HG02798 (cell line): ENCODE measurements around the gene PIANP.
"Not testable (repeated sequence)": the region's sequence is repeated elsewhere in the genome, so short reads cannot be mapped to it uniquely, and the experiment has no call there.

Experiments used
- ATAC-seq: cut with Tn5 transposase; IDR thresholded peaks from one replicate; pipeline ENCODE4 v1.9.1; 2021; ENCODE audit warnings: mild to moderate bottlenecking; ENCODE audit not compliant: unreplicated experiment, poor library complexity

Gene PIANP

DNA sequence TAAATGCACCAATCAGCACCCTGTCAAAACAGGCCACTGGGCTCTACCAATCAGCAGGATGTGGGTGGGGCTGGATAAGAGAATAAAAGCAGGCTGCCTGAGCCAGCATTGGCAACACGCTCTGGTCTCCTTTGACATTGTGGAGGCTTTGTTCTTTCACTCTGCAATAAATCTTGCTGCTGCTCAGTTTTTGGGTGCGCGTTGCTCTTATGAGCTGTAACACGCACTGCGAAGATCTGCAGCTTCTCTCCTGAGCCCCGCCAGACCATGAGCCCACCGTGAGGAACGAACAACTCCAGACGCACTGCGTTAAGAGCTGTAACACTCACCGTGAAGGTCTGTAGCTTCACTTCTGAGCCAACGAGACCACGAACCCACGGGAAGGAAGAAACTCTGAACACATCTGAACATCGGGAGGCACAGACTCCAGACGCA, 8.4 kb upstream of the PIANP start:
- ATAC-seq: no peak

DNA sequence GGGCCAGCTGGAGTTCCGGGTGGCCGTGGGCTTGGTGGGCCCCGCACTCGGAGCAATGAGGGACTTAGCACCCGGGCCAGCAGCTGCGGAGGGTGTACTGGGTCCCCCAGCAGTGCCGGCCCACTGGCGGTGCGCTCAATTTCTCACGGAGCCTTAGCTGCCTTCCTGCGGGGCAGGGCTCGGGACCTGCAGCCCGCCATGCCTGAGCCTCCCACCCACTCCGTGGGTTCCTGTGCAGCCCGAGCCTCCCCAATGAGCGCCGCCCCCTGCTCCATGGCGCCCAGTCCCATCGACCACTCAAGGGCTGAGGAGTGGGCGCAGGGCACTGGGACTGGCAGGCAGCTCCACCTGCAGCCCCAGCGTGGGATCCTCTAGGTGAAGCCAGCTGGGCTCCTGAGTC, 7.7 kb upstream of the PIANP start:
- ATAC-seq: not testable (repeated sequence)

DNA sequence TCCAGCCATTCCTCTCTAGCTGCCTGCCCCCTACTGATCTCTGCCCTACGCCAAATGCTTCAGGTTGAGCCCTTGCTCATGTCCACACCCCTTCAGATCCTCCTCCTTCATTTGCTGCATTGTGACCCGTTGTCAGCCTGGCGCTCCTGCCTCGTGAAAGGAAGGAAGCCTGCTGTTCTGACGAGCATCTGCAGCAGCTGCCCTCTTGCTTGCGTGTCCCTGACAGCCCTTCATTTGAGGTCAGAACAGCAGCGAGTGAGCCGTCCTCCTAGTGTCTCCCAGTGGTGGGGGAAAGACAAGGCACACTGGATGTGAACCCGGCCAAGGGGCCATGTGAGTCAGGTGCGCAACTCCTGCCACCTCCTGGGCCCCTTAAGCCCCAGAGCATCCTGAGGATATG, 3.0 kb upstream of the PIANP start:
- no peak for ATAC-seq

- no peak for ATAC-seq
These were observed 608 bp upstream of the PIANP start for GRCh38 chr12:6701078-6701768.

DNA sequence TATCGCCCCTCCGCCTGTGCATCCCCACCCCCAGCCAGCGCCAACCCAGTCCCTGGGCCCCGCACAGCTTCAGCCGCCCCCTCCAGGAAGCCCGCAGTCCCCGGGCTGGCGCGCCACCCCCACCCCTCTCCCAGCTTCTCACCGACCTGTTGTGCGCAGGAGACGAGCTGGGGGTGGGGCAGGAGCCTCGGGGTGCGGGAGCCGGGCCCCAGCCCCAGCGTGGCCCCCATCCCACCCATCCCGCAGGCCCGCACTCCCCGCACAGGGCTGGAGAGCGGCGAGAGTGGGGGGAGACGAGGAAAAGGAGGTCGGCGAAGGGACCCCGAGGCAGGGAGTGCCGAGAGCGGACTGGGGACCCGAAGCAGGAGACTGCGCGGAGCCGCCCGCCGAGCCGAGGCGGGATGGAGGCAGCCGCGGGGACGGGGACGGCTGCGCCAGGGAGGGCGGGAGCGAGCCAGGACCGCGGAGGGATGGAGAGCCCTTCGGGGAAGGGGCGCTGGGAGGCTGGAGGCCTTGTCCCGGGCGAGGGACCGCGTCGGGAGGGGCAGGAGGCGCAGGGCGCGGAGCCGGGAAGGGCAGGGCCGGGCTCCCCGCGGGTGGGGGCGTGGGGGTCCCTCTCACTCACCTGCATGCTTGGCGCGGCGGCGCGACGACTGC, 498 bp downstream of the PIANP start:
- no peak for ATAC-seq

DNA sequence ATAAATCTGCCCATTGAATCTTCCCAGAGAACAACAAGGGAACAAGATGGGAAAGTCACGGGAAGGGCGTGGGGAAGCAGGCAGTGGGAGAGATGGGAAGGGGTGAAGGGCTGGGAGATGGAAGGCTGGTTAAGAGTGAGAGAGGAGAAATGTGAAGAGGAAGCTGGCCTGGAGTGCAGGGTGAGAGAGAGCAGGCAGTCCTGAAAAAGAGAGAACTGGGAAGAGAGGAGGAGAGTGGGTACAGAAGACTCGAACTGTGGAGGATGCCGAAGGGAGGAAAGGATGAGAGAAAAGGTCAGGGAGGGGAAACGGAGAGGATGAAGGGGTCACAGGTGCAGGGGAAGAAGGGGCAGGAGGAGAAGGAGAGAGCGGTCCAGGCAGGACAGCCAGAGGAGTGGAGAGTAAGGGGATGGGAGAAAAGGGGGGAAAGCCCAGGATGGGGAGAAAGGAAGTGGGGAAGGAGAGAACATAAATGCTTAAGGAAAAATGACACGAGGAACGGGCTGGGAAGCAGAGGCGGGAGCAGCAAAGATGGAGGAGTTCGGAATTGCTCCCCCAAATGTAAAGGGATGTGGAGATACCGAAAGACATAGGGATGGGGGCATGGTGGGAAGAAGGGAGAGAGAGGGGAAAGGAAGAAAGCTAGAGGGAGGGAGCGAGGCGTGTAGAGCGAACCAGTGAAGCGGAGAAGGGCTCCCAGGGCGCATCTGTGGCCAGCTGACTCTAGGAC, 1.2 kb downstream of the PIANP start:
- no peak for ATAC-seq

GRCh38 chr12:6698352-6699046, 2.1 kb downstream of the PIANP start:
- ATAC-seq: no peak

- no peak for ATAC-seq
These were observed 2.8 kb downstream of the PIANP start for GRCh38 chr12:6697584-6698351.

DNA sequence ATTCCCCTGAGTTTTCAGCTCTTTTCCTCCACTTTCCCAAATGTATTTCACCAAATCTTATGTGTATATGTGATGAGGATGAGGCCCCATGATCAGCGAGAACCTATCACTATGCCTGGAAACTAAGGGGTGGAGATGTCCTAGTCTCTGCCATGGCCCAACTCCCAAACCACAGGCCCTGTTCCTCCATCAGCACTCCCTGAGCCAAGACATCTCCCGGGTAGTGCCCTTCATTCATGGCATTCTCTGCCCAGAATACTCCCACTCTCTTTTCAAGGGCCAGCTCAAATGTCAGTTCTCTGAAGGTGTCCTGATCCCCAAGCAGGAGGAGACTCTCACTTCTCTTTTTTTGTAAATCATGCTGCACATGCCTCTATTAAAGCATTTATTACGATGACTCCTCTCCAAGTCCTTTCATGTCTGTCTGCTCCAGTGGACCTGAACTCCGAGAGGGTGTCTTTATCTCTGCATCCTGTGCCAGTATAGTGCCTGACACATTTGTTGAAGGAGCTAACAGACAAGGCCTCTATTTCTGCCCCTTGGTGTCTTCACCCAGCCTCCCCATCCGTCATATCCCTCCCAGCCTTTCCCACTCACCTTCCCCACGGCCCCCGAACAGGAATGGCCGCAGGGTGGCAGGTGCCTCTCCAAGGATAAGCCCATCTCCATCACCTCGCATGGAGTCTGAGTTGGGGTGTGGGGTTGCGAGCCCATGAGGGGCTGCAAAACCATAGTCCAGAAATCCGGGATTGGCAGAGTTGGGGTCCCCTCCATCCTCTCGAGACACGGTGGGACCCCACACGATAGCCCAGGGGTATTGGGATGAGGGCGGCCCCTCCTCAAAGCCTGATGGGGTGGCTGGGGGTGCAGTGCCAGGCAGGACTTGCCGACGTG, 3.7 kb downstream of the PIANP start:
- no peak for ATAC-seq

- no peak for ATAC-seq
These were observed 5.1 kb downstream of the PIANP start for GRCh38 chr12:6695313-6696045.

DNA sequence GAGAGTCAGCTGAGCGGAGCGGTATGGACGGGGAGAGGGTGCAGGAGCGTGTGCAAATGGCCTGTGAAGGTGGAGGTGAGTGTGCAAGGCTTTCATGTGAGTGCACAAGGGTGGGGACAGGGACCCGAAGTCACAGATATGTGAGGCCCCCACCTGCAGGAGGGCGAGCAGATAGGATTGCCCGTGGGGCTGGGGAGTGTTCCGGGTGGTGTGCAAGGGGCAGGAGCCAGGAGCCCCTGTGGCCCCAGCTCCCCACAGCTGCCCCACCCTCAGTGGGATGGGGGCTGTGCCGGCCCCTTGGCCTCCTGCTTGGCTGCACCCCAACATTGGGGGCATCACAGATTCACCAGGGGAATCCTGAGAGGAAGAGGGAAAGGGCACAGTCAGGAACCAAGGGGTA, 5.9 kb downstream of the PIANP start:
- ATAC-seq: no peak

GRCh38 chr12:6693832-6694355, 6.7 kb downstream of the PIANP start:
- no peak for ATAC-seq

- no peak for ATAC-seq
These were observed 7.7 kb downstream of the PIANP start for GRCh38 chr12:6692888-6693287.

GRCh38 chr12:6691473-6691872, 9.1 kb downstream of the PIANP start:
- ATAC-seq: no peak

DNA sequence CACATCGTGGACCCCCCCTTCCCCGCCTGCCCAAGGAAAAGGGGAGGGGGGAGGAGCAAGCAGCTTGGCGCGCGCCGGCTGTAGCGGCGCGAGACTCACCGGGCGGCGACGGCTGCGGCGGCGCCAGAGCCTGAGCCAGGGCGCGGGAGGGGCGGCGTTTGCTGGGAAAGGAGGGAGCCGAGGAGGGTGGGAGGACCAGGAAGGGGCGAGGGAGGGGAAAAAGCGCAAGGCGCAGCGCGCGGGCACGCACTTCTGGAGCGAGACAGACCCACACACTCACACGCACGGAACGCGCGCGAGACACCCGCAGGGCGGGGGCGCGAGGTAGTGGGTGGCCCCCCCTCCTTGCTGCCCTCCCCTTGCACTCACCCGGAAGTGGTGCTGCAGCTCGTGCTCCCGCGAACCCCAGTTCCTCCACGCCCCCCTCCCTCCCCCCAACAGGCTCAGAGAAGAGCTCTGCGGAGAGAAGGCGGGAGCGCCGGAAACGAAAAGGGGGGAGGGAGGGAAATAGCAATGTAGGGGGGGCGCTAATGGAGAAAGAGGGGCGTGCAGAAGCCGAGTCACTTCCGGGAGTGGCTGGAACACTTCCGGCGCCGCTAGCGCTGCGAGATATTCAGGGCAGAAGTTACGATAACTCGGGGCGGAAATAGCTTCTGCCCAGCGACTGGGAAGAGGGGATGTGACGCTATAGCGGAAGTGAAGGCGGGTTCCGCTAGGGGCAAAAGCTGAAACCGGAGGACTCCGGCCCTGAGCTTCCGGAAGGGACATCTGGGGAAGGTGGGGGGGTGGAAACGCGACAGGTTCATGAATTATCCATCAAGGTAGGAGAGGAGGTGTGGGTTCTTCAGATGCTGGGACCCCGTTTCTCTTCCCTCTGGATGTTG, 11.4 kb downstream of the PIANP start, which contains the start of gene ZNF384:
Gene ZNF384, minus strand, starts transcription at position 377 of the 884 bp plus-strand sequence. CDS start 9,855 bp downstream, outside the sequence.
- ATAC-seq: peak; percentile 89

- peak; percentile 0 for ATAC-seq
These were observed 12.0 kb downstream of the PIANP start for GRCh38 chr12:6688543-6688998.

DNA sequence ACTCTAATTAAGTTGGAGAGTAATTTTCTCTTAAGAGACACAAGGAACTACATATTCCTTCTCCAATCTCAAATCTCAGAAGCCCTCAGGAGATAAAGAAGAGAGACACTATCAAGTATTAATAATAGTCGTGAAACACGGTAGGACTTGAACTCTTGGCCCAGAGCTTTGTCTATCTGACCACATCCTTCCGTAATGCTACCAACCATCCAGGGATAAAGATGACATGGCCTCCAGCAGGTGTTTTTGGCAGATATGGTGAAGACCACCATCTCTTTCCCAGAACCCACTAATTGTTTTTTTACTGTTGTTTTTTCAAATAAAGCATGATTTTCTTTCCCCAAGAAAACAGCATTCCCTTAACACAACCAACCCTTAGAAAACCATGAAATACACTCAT, 14.8 kb downstream of the PIANP start:
- no peak for ATAC-seq
